RCC 7860 (cell line): ENCODE results near the gene TCIRG1.

ENCODE experiments used
- DNase-seq: peaks from one replicate; pipeline ENCODE4 v3.0.0-alpha.2; 2015; ENCODE audit warnings: low spot score
- FAIRE-seq: peaks from 2 replicates; lab custom pipeline; 2012; peaks lifted over from hg19 to GRCh38; lab: Jason Lieb, UNC

TCIRG1 gene

GRCh38 chr11:68049509-68050370 lies 10.9 kb downstream of the TCIRG1 start:
- DNase-seq, result no peak

GRCh38 chr11:68050371-68050841 lies 11.6 kb downstream of the TCIRG1 start:
- DNase-seq (no peak), FAIRE-seq (no peak)

More at GRCh38 chr11:68049509-68050370, 10.9 kb downstream of the TCIRG1 start:
- no peak for FAIRE-seq

- FAIRE-seq, result no peak
- DNase-seq, result no peak
These were observed 12.6 kb downstream of the TCIRG1 start for GRCh38 chr11:68051191-68052136.

- DNase-seq, result no peak
- FAIRE-seq, result no peak
These were observed 13.5 kb downstream of the TCIRG1 start for GRCh38 chr11:68052137-68052873.

- FAIRE-seq, result no peak
- no peak for DNase-seq
These were observed 14.3 kb downstream of the TCIRG1 start for GRCh38 chr11:68053117-68053516.

- FAIRE-seq (no peak), DNase-seq (no peak)
These were observed 15.4 kb downstream of the TCIRG1 start for GRCh38 chr11:68053981-68054812.

- DNase-seq (no peak), FAIRE-seq (no peak)
These were observed 17.8 kb downstream of the TCIRG1 start for GRCh38 chr11:68056317-68057285.

GRCh38 chr11:68057807-68058206 lies 19.0 kb downstream of the TCIRG1 start:
- FAIRE-seq, result no peak

GRCh38 chr11:68061508-68061907 lies 22.7 kb downstream of the TCIRG1 start:
- DNase-seq, result no peak
- FAIRE-seq, result no peak

More at GRCh38 chr11:68057807-68058206, 19.0 kb downstream of the TCIRG1 start:
- no peak for DNase-seq

GRCh38 chr11:68064926-68065325 lies 26.1 kb downstream of the TCIRG1 start:
- no peak for FAIRE-seq

GRCh38 chr11:68065841-68066240 lies 27.0 kb downstream of the TCIRG1 start:
- FAIRE-seq (no peak), DNase-seq (no peak)

More at GRCh38 chr11:68064926-68065325, 26.1 kb downstream of the TCIRG1 start:
- no peak for DNase-seq

GRCh38 chr11:68066742-68067141 lies 27.9 kb downstream of the TCIRG1 start:
- DNase-seq, result no peak

GRCh38 chr11:68067991-68068390 lies 29.2 kb downstream of the TCIRG1 start:
- DNase-seq, result no peak
- no peak for FAIRE-seq

More at GRCh38 chr11:68066742-68067141, 27.9 kb downstream of the TCIRG1 start:
- FAIRE-seq, result no peak

GRCh38 chr11:68071281-68072048 lies 32.6 kb downstream of the TCIRG1 start:
- DNase-seq, result no peak
- FAIRE-seq, result no peak

DNA sequence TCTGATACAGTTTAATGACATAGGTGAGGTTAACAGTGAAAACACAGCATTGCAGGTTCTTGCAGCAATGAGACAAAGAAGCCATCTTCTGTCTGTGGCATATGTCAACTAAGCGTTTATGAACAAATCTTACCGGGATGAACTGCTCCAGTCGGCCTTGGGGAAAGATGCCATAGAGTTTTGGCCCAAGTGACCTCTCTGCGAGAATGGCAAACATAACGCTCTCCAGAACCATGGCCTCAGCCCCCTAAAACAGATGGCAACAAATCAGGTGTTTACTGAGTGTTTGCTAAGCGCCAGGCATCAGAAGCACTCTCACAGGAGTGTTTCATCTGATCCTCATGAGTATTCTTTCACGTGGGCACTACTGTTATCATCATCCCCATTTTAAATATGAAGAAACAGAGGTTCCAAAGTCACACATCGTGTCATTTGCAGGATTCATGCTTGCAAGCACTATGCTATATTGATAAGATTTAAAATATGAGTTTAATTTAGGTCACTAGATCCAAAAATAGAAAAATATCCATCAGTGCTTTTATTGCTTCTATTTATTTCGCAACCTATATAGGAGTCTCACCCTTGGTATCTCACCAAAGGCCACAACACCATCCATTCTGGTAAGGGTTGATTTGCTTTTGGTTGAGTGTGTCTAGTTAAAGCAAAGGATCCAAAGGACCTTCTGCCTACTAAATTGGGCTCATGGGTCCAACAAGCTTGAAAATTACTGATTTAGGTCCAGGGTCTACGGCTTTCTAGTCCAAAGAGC lies 35.9 kb downstream of the TCIRG1 start:
- DNase-seq, result no peak
- FAIRE-seq, result no peak

DNA sequence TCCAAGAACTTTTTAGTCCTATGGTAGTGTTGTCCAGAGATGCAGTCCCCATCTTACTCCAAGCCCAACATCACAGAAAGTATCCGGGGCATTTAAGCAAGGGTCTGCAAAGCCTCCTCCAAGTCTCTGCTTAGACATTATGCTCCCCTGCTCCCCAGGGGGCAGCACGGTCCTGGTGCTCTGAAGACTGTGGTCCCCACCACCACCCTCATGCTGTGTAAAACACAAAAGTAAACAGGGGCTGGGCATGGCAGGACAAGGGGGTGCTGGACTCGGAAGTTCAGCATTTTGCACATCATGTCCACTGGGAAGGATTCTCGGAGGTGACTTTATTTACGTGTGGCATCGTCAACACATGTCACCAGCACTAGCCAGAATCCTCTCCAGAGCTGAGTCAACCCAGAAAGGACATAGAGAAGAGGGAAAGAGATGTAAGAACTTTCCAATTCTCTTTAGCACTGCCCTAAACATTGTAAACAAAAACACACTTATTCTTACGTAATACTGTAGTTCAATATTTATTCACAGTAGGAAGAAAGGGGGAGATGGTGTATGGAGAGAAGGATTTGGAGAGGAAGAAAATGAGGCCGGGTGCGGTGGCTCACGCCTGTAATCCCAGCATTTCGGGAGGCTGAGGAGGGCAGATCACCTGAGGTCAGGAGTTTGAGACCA lies 37.7 kb downstream of the TCIRG1 start:
- DNase-seq (no peak), FAIRE-seq (no peak)
